Lung (tissue), 12 donors: Measurements from ENCODE around the gene CCDC24. TPM values are rescaled to one million over a fixed set of nuclear protein-coding genes. Genes with fewer than 3 reads are reported as not detected.

Experiments used
- ATAC-seq: fragments of 200-7000 bp; cut with Tn5 transposase; one replicate; pipeline ENCODE4 v1.9.1; 2020; ENCODE audit warnings: moderate number of reproducible peaks; ENCODE audit not compliant: insufficient read depth, low FRiP score
- DNase-seq, 3 donors: peaks; one replicate each; pipeline ENCODE4 v3.0.0-alpha.2; 2013 to 2017
- H3K27ac ChIP-seq, 2 donors: one replicate each; pipeline ENCODE4 v1.5.1; 2013; ENCODE audit warnings: mild to moderate bottlenecking in 2 of 2, moderate library complexity in 2 of 2, control low read depth in 1 of 2, inconsistent platforms in 1 of 2, low read depth in 1 of 2, low read length in 1 of 2
- H3K27me3 ChIP-seq, 3 donors: one replicate each; pipeline ENCODE4 v1.5.1; 2013; ENCODE audit warnings: low read length in 2 of 3; ENCODE audit not compliant: control insufficient read depth in 3 of 3, insufficient read depth in 3 of 3
- H3K36me3 ChIP-seq, 4 donors: one replicate each; pipeline ENCODE4 v1.5.1; 2013; ENCODE audit warnings: low read length in 4 of 4, mild to moderate bottlenecking in 1 of 4, moderate library complexity in 1 of 4; ENCODE audit not compliant: control insufficient read depth in 4 of 4, insufficient read depth in 4 of 4
- H3K4me1 ChIP-seq, 5 donors: one replicate each; pipeline ENCODE4 v1.5.1; 2013; ENCODE audit warnings: low read length in 5 of 5, mild to moderate bottlenecking in 2 of 5, moderate library complexity in 1 of 5; ENCODE audit not compliant: control insufficient read depth in 5 of 5, insufficient read depth in 5 of 5
- H3K4me3 ChIP-seq: one replicate; pipeline ENCODE4 v1.5.1; 2013; ENCODE audit warnings: mild to moderate bottlenecking, control low read depth, moderate library complexity
- H3K9ac ChIP-seq, 2 donors: one replicate each; pipeline ENCODE4 v1.5.1; 2013; ENCODE audit warnings: low read length in 2 of 2, control low read depth in 1 of 2; ENCODE audit not compliant: insufficient read depth in 1 of 2
- H3K9me3 ChIP-seq, 4 donors: one replicate each; pipeline ENCODE4 v1.5.1; 2013; ENCODE audit warnings: low read length in 3 of 4, mild to moderate bottlenecking in 1 of 4, moderate library complexity in 1 of 4; ENCODE audit not compliant: control insufficient read depth in 4 of 4, insufficient read depth in 3 of 4
- WGBS, 2 donors: extraction: QIAGEN DNeasy Blood & Tissue Kit; methylation state at CpG; one replicate each; pipeline ENCODE4 v1.1.7; 2013; 5-methylcytosine and 5-hydroxymethylcytosine counted together
- polyA plus RNA-seq, 2 donors: library from polyadenylated mRNA; stranded (reverse); fragments of 200-250 nt; gene quantifications; one replicate each; pipeline ENCODE4 v1.2.1, GENCODE V29; 2013
- total RNA-seq, 2 donors: library from RNA; depleted of rRNA in 1 of 2; stranded (reverse); fragments of >200 nt in 1 of 2; gene quantifications; one replicate each; pipeline ENCODE4 v1.2.1, GENCODE V29; 2014 to 2021
- TF ChIP-seq, protein P1 (sequence below): IDR thresholded peaks from 2 replicates; pipeline ENCODE4 v1.5.1; 2012; ENCODE audit warnings: mild to moderate bottlenecking; ENCODE audit errors: control extremely low read depth, extremely low read depth
- donor health status: control.
- donor health status: control.
- donor health status: Bipolar disorder and iron deficiency.
- donor health status: healthy.
- donor health status: DM: yes; HTN: yes; CAD: no.

CCDC24 gene
- total and polyA plus RNA-seq, 4 donors, result 9.9 to 20.1 (median 13.2) TPM

DNA sequence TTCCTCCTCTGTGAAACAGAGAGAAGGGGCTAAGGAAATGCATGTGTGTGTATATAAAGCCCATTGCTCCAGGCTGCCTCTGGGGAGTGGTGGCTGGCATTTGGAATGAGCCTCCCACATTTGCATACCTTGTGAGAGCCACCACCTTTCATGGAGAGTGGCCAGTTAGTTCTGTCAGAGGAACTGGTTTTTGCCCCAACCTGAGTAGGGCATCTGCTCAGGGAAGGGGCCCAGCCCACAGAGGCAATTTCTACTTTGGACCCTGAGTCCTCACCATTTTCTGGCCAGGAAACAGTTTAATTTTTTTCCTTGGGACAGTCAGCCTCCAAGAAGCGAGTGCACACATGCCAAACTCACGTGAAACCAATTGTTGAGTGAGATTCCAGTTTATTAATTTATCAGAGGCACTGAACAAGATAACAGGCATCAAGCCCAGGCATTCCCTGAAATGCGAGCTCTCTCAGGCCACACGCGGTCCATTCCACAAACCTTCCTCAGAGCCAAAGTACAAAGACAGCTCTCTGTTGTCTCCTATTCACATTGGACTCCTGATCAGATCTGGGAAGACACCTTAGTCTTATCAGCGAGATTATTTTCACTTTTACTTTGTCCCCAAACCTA is 40.9 kb downstream of the CCDC24 start:
- TF ChIP-seq, protein P1, sequence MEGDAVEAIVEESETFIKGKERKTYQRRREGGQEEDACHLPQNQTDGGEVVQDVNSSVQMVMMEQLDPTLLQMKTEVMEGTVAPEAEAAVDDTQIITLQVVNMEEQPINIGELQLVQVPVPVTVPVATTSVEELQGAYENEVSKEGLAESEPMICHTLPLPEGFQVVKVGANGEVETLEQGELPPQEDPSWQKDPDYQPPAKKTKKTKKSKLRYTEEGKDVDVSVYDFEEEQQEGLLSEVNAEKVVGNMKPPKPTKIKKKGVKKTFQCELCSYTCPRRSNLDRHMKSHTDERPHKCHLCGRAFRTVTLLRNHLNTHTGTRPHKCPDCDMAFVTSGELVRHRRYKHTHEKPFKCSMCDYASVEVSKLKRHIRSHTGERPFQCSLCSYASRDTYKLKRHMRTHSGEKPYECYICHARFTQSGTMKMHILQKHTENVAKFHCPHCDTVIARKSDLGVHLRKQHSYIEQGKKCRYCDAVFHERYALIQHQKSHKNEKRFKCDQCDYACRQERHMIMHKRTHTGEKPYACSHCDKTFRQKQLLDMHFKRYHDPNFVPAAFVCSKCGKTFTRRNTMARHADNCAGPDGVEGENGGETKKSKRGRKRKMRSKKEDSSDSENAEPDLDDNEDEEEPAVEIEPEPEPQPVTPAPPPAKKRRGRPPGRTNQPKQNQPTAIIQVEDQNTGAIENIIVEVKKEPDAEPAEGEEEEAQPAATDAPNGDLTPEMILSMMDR, result no peak
- Histone ChIP-seq H3K36me3 (no peaks in the 10 kb centered on the region), H3K4me1 (peaks cover 0 to 49% (median 13%) of the 10 kb centered on the region in 5 donors), H3K9ac (no peak overlapping the region), H3K27ac (peak overlapping the region in 1 of 2 donors; percentile 55), H3K27me3 (no peaks in the 10 kb centered on the region), H3K9me3 (no peaks in the 10 kb centered on the region), H3K4me3 (no peak overlapping the region)
- 54 to 83% methylated on average over 6 of the region's 6 CpGs for WGBS, 2 donors
- no peak for DNase-seq
- no peak for ATAC-seq

DNA sequence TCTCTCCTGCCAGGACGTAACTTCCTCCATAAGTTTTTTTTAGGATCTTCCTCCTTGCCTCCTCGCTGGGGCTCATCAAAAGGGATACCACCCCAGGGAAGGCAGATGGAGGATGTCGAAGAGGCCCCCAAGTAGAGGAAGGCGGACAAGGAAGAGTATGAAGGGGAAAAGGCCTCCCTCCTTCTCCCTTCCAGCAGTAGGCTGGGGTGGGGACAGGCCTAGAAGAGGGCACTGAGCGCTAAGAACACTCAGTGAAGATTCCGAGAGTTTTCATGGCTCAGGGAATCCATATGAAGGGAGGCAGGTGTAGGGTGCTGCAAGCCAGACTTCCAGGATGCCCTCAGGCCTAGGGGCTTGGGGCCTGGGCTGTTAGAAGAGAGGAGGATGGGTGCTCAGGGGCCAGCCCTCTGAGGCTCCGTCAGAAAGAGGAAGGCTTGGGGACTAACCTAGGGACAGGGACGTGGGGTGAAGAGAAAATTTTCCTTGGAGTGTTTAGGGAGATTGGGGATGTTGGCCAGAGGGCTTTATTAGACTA is 41.7 kb downstream of the CCDC24 start:
- WGBS, 2 donors, result 78 to 87% methylated on average over 8 of the region's 8 CpGs
- ATAC-seq (no peak), DNase-seq (no peak)
- H3K9me3 ChIP-seq, result no peaks in the 10 kb centered on the region
- peaks cover 0 to 49% (median 12%) of the 10 kb centered on the region in 5 donors for H3K4me1 ChIP-seq
- H3K27me3 ChIP-seq, result no peaks in the 10 kb centered on the region
- no peak overlapping the region for H3K27ac ChIP-seq
- no peak overlapping the region for H3K4me3 ChIP-seq
- H3K9ac ChIP-seq, result no peak overlapping the region
- TF ChIP-seq, protein P1, result no peak
- no peaks in the 10 kb centered on the region for H3K36me3 ChIP-seq

- Histone ChIP-seq H3K4me1 (peaks cover 0 to 49% (median 12%) of the 10 kb centered on the region in 5 donors), H3K9ac (no peak overlapping the region), H3K36me3 (no peaks in the 10 kb centered on the region), H3K4me3 (no peak overlapping the region), H3K27ac (no peak overlapping the region), H3K27me3 (no peaks in the 10 kb centered on the region), H3K9me3 (no peaks in the 10 kb centered on the region)
- ATAC-seq, result no peak
- TF ChIP-seq, protein P1, result no peak
- no peak for DNase-seq
- 80 to 86% methylated on average over 8 of the region's 8 CpGs for WGBS, 2 donors
Observed at GRCh38 chr1:44033756-44034155, 42.4 kb downstream of the CCDC24 start.
